ENCODE results near the gene RERE. TPM values are rescaled to one million over a fixed set of nuclear protein-coding genes. Genes with fewer than 3 reads are reported as not detected.

Gene RERE
- total RNA-seq, 1 donor, result 27.0 TPM

GRCh38 chr1:8396786-8397406 lies 420.5 kb downstream of the RERE start:
- peak; percentile 96 for DNase-seq (ENCODE audit: low read depth)
- no peak overlapping the region for H3K4me3 ChIP-seq (ENCODE audit: low read depth, low read length)
- no peak for TF ChIP-seq CTCF (IDR thresholded peaks at IDR 0.05; ENCODE audit: insufficient read depth, low read length)

DNA sequence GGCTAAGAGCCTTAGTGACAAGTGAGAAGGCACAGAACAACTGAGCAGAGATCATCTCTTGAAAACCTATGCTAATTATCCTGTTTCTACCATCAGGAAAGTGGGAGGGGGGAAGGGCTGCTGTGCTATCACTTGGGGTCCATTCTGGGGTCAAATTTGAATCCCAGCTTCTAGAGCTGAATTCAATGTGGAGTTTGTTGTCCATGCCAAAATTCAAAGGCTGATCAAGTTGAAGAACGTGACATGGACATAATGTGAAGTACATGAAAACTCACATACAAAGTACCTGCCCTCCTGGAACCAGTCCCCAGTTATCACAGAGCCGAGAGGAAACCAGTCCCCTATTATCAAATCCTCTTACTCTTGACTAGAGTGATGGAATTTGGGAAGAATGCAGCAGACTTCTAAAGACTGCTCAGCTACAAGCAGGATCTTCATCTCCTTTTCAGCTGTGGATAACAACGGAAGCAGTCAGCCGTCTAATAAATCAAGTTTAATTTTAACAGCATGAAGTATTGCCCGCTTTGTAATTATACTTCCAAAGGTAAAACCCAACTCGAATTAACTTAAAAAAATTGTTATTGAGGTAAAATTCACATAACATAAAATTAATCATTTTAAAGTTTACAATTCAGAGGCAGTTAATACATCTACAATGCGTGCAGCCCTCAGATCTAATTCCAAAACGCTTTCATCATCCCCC lies 421.2 kb downstream of the RERE start:
- no peak for TF ChIP-seq CTCF (IDR thresholded peaks at IDR 0.05; ENCODE audit: insufficient read depth, low read length)
- DNase-seq (ENCODE audit: low read depth), result peak; percentile 73
- no peak overlapping the region for H3K4me3 ChIP-seq (ENCODE audit: low read depth, low read length)

- no peak overlapping the region for H3K4me3 ChIP-seq (ENCODE audit: low read depth, low read length)
- DNase-seq (ENCODE audit: low read depth), result no peak
- TF ChIP-seq CTCF (IDR thresholded peaks at IDR 0.05; ENCODE audit: insufficient read depth, low read length), result no peak
Observed at GRCh38 chr1:8395433-8395866, 422.0 kb downstream of the RERE start.

GRCh38 chr1:8394456-8395321 lies 422.8 kb downstream of the RERE start:
- H3K4me3 ChIP-seq (ENCODE audit: low read depth, low read length), result no peak overlapping the region
- DNase-seq (ENCODE audit: low read depth), result peak; percentile 91
- TF ChIP-seq CTCF (IDR thresholded peaks at IDR 0.05; ENCODE audit: insufficient read depth, low read length), result no peak

GRCh38 chr1:8392522-8392921 lies 424.9 kb downstream of the RERE start:
- no peak for TF ChIP-seq CTCF (IDR thresholded peaks at IDR 0.05; ENCODE audit: insufficient read depth, low read length)
- DNase-seq (ENCODE audit: low read depth), result no peak
- no peak overlapping the region for H3K4me3 ChIP-seq (ENCODE audit: low read depth, low read length)

DNA sequence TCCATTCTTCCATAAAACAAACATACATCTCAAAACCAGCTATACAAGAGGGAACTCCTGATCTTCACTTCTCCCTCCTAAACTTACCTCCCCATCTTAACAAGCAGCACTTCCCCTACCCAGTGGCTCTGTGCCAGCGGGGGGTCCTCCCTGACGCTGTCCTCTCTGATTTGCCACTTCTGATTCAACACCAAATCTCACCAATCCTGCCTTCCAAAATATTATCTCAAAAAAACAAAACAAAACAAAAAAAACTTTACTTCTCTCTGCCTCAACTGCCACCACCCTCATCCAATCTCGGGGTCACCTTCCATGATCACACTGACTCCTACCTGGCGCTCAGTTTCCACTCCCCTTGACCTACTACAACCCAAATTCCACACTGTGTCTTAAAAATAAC lies 426.7 kb downstream of the RERE start:
- no peak for DNase-seq (ENCODE audit: low read depth)

More for the DNA sequence above, 426.7 kb downstream of the RERE start:
- no peak for TF ChIP-seq CTCF (IDR thresholded peaks at IDR 0.05; ENCODE audit: insufficient read depth, low read length)
- no peak overlapping the region for H3K4me3 ChIP-seq (ENCODE audit: low read depth, low read length)

Data from fibroblast of the aortic adventitia (primary cell).